Pericardium fibroblast (primary cell): ENCODE data around the gene CBY2. TPM values are rescaled to one million over a fixed set of nuclear protein-coding genes. Genes with fewer than 3 reads are reported as not detected.

Source experiments
- total RNA-seq: library from RNA; depleted of rRNA; stranded (reverse); fragments of >200 nt; gene quantifications from 2 replicates; pipeline ENCODE4 v1.2.3, GENCODE V29; 2015

CBY2 gene, protein sequence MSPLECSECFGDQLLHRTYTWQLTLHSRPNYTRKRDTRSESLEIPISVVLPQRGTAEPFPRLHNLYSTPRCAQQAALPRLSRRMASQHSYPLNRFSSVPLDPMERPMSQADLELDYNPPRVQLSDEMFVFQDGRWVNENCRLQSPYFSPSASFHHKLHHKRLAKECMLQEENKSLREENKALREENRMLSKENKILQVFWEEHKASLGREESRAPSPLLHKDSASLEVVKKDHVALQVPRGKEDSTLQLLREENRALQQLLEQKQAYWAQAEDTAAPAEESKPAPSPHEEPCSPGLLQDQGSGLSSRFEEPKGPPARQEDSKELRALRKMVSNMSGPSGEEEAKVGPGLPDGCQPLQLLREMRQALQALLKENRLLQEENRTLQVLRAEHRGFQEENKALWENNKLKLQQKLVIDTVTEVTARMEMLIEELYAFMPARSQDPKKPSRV
- not detected in 2 replicates for total RNA-seq

DNA sequence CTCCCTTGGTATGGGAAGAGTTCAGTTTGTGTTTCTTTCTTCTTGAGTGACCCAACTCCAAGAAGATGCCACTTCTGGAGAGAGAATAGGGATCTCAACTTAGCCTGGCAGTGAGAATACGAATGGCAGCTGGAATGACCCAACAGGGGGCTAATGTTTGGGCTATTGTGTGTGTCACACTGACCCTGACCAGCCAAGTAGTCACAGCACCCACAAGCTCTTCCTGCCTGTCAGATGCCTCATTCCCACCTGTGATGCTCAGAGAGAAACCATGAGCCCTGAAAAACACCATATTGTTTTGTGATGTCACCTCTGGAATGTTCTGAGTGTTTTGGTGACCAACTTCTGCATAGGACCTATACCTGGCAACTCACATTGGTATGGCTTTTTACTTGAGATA is at the start of gene CBY2:
Gene CBY2 (plus strand): TSS at position 233 of the 400 bp plus-strand sequence. CDS start 71 bp downstream, at position 304.

Other genes starting within 250 kb of the CBY2 start
- gene COG3, start 237.4 kb upstream of the CBY2 start, total RNA-seq, result 12.5 and 25.1 TPM in 2 replicates
- not detected in 2 replicates for gene ERICH6B, start 86.6 kb upstream of the CBY2 start, total RNA-seq
- gene SIAH3, start 149.4 kb downstream of the CBY2 start, total RNA-seq, result not detected in 2 replicates